Prostate gland (tissue), 2 donors: ENCODE data around the gene MAP1B. TPM values are rescaled to one million over a fixed set of nuclear protein-coding genes. Genes with fewer than 3 reads are reported as not detected.

ENCODE experiments used
- DNase-seq: peaks from one replicate; pipeline ENCODE4 v3.0.0-alpha.2; 2019; ENCODE audit warnings: low spot score
- H3K27ac ChIP-seq, 2 donors: fragments of 200-600 bp; sonication (generic); 2 replicates each; pipeline ENCODE4 v1.5.1; 2017 to 2019
- H3K27me3 ChIP-seq: fragments of 200-600 bp; sonication (generic); replicated peaks from 2 replicates; pipeline ENCODE4 v1.5.1; 2019; ENCODE audit not compliant: insufficient read depth
- H3K36me3 ChIP-seq, 2 donors: fragments of 200-600 bp; sonication (generic); 1 replicate in 1 of 2; 2 replicates in 1 of 2; pipeline versions ENCODE4 v1.5.1 to v1.8.1; 2017 to 2019
- H3K4me1 ChIP-seq: fragments of 200-600 bp; sonication (generic); replicated peaks from 2 replicates; pipeline ENCODE4 v1.5.1; 2019
- H3K4me3 ChIP-seq, 2 donors: fragments of 200-600 bp; sonication (generic); 2 replicates each; pipeline ENCODE4 v1.5.1; 2017 to 2019
- H3K9me3 ChIP-seq: fragments of 200-600 bp; sonication (generic); 2 replicates; pipeline ENCODE4 v1.5.1; 2017
- POLR2A ChIP-seq: fragments of 450-650 bp; IDR thresholded peaks from one replicate; pipeline ENCODE4 v1.6.1; 2016; ENCODE audit warnings: antibody characterized with exemption, mild to moderate bottlenecking
- POLR2AphosphoS5 ChIP-seq: sonication (generic); formaldehyde crosslinking; IDR thresholded peaks from one replicate; pipeline ENCODE4 v1.6.1; 2017; ENCODE audit warnings: antibody characterized with exemption
- WGBS: methylation state at CpG from one replicate; pipeline ENCODE4 v1.1.5; 2018; 5-methylcytosine and 5-hydroxymethylcytosine counted together
- intact Hi-C: fragments of 100-400 bp; cut with DNase I; formaldehyde crosslinking; loops from one replicate; pipeline ENCODE4 v1.14.2; 2022
- total RNA-seq, 2 donors: library from RNA; depleted of rRNA; stranded (reverse); fragments of >200 nt; gene quantifications; one replicate each; pipeline ENCODE4 v1.1.0, GENCODE V29; 2016
- TF ChIP-seq, protein P1 (sequence below), 4 experiments: fragments of 200-600 bp in 2 of 4; fragments of 450-650 bp in 2 of 4; sonication (generic) in 2 of 4; IDR thresholded peaks; 1 replicate in 3 of 4; 2 replicates in 1 of 4; pipeline ENCODE4 v1.5.1; 2016 to 2019; ENCODE audit warnings: antibody characterized with exemption in 4 of 4, mild to moderate bottlenecking in 2 of 4, moderate library complexity in 2 of 4

MAP1B gene
- total RNA-seq, 2 donors from 2014 or later, result 99.6 to 515 TPM

DNA sequence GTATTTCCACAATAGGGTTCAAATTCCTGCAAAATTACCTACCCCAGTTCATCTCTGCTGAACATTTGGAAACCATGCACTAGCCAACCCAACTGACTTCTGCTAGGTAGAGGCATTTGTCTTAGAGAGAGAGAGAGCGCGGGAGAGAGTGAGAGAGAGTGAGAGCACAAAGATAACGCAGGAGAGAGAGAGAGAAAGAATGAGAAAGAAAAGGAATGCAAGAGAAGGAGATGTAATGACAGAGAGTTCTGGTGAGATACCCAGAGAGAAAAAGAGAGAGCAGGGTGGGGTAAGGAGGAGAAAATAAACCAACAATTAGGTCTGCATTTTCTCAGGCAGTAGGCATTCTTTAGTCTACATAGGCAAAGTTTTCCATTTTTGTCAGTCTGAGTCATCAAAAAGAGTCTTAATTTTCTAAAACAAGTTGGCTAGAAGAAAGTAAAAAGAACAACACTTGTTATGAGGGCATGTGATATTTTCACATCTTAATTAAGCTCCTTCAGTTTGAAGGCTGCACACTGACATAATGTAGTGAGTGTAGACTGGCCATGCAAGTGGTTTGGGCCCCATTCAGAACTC is 98.2 kb downstream of the MAP1B start:
- no peaks in the 10 kb centered on the region for H3K9me3 ChIP-seq
- intact Hi-C loops, result loop anchor here (5.0 to 10.0 kb wide), 2 partner anchors 102 to 421 kb away; no protein-coding TSS in a partner anchor
- no peaks in the 10 kb centered on the region for H3K27me3 ChIP-seq
- H3K4me1 ChIP-seq, result peaks cover 2% of the 10 kb centered on the region
- DNase-seq, result no peak
- WGBS, result 95% methylated on average over 3 of the region's 3 CpGs
- no peak overlapping the region for H3K4me3 ChIP-seq
- no peak overlapping the region for H3K27ac ChIP-seq
- no peak for TF ChIP-seq POLR2A
- TF ChIP-seq, protein P1, sequence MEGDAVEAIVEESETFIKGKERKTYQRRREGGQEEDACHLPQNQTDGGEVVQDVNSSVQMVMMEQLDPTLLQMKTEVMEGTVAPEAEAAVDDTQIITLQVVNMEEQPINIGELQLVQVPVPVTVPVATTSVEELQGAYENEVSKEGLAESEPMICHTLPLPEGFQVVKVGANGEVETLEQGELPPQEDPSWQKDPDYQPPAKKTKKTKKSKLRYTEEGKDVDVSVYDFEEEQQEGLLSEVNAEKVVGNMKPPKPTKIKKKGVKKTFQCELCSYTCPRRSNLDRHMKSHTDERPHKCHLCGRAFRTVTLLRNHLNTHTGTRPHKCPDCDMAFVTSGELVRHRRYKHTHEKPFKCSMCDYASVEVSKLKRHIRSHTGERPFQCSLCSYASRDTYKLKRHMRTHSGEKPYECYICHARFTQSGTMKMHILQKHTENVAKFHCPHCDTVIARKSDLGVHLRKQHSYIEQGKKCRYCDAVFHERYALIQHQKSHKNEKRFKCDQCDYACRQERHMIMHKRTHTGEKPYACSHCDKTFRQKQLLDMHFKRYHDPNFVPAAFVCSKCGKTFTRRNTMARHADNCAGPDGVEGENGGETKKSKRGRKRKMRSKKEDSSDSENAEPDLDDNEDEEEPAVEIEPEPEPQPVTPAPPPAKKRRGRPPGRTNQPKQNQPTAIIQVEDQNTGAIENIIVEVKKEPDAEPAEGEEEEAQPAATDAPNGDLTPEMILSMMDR (IDR thresholded peaks at IDR 0.05), result no peak
- no peak for TF ChIP-seq POLR2AphosphoS5
- no peaks in the 10 kb centered on the region for H3K36me3 ChIP-seq

DNA sequence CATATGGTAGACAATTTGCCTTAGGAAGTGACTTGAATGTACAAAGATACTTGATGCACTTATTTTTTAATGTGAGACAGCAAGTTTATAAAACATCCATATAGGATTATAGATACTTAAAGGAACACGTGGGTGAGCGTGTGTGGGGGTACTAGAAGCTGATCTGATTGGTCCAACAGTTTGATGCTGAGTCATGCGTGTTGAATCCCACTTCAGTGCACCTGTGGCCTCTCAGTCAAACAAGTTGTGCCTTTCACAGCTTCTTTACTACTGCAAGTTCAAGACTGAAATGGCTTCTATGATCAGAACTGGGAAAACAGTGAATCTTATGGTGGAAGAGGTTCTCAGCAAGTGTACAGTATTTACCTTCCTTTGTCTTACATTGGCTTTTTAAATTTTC is 98.9 kb downstream of the MAP1B start:
- WGBS, result 80% methylated on average over 3 of the region's 3 CpGs
- H3K9me3 ChIP-seq, result no peaks in the 10 kb centered on the region
- H3K4me1 ChIP-seq, result peaks cover 2% of the 10 kb centered on the region
- no peak overlapping the region for H3K27ac ChIP-seq
- H3K4me3 ChIP-seq, result no peak overlapping the region
- DNase-seq, result no peak
- no peaks in the 10 kb centered on the region for H3K36me3 ChIP-seq
- no peaks in the 10 kb centered on the region for H3K27me3 ChIP-seq
- TF ChIP-seq POLR2AphosphoS5 (no peak), POLR2A (no peak)
- TF ChIP-seq, protein P1 (IDR thresholded peaks at IDR 0.05), result no peak
- intact Hi-C loops, result loop anchor here (5.0 to 10.0 kb wide), 2 partner anchors 101 to 421 kb away; no protein-coding TSS in a partner anchor

DNA sequence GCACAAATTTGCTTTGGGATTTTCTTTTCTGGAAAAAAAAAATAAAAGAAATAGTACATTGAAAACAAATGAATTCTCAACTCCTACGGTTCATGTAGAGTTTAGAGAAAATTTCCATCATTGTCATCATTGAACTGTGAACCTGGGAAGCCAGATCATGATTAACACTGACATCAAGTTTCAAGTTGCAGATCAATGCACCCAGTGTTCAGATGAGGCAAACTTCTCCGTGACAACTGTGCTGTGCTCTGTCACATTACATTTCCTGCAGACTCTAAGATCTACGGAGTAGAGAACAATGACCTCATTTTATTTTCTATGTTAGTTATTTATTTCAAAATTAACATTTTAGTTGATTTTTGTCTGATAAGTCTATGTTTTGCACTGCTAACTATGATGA is 99.7 kb downstream of the MAP1B start:
- H3K27me3 ChIP-seq, result no peaks in the 10 kb centered on the region
- no peak for DNase-seq
- peaks cover 2% of the 10 kb centered on the region for H3K4me1 ChIP-seq
- no peak overlapping the region for H3K4me3 ChIP-seq
- no peak overlapping the region for H3K27ac ChIP-seq
- no peak for TF ChIP-seq POLR2A
- TF ChIP-seq POLR2AphosphoS5, result no peak
- TF ChIP-seq, protein P1 (IDR thresholded peaks at IDR 0.05), result no peak
- 87% methylated on average over 3 of the region's 3 CpGs for WGBS
- intact Hi-C loops, result loop anchor here (5.0 to 10.0 kb wide), 2 partner anchors 100 to 422 kb away; no protein-coding TSS in a partner anchor
- no peaks in the 10 kb centered on the region for H3K9me3 ChIP-seq
- no peaks in the 10 kb centered on the region for H3K36me3 ChIP-seq

DNA sequence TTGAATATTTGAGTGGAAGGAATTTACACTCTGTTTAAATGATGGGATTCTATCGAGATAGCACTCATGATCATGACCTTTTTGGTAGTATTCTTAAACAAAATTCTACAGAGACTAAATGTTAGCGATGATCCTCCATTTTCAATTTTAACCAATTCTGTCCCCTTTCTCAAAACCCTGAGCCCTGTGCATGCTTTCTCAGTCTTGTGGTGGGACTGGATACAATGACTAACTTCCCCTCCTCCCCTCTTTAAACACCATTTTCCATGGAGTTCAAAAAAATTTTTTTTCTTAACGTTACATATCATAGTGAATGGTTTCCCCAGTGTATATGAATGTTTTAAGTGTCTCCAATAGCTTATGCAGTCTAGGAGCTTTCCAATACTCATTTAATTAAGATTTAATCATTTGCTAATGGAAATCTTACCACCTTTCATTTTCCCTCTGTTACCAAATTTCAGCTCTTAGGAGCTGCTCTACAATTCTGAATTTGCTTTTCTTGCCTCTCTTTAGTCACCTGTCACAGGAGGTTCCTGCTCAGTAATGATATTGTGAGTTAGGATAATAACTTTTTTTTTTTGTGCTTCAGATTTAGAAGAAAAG is 101.2 kb downstream of the MAP1B start:
- TF ChIP-seq, protein P1 (IDR thresholded peaks at IDR 0.05), result no peak
- no peak for TF ChIP-seq POLR2A
- TF ChIP-seq POLR2AphosphoS5, result no peak
- Histone ChIP-seq H3K4me3 (no peak overlapping the region), H3K9me3 (no peaks in the 10 kb centered on the region), H3K4me1 (peaks cover 2% of the 10 kb centered on the region), H3K27me3 (no peaks in the 10 kb centered on the region), H3K27ac (no peak overlapping the region), H3K36me3 (no peaks in the 10 kb centered on the region)
- no peak for DNase-seq
- WGBS, result 84% methylated on average over 3 of the region's 3 CpGs
- intact Hi-C loops, result loop anchor here (5.0 to 10.0 kb wide), 2 partner anchors 99 to 424 kb away; no protein-coding TSS in a partner anchor
